HG03060 (cell line): ENCODE results near the gene CAMSAP3.
"Not testable (repeated sequence)": the region's sequence is repeated elsewhere in the genome, so short reads cannot be mapped to it uniquely, and the experiment has no call there.

ENCODE experiments used
- ATAC-seq: cut with Tn5 transposase; IDR thresholded peaks from one replicate; pipeline ENCODE4 v1.9.1; 2021; ENCODE audit warnings: low read depth, moderate number of reproducible peaks; ENCODE audit not compliant: unreplicated experiment

Gene CAMSAP3

DNA sequence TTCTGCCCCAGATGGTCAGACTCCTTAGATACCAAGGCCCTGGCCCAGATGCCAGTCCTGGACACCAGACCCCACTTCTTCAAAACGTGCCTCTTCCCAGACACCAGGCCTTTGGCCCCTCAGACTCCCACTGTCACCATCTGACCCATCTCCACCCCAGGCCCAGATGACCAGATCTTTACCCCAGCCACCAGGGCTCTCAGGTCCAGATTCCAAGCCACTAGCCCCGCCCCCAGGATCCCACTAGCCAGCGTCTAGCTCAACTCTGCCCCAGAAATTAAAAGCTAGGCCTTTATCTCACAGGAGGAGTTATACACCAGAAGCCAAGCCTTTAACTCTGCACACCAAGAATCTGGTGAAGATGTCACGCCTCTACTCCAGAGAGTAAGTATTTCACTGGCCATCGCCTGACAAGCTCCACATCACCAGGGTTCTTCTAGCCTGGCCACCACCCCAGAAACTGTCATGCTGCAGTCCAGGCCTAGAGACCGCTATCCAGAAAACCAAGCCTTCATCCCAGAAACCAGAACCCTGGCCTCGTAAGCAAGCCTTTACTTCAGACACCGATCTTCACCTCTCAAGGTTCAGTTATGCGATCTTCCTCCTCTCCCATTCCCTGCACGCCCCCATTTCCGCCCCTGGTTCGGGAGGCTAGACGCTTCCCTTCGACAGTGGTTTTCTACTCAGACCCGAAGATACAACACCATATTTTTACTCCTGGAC is 33.1 kb downstream of the CAMSAP3 start:
- ATAC-seq = no peak

DNA sequence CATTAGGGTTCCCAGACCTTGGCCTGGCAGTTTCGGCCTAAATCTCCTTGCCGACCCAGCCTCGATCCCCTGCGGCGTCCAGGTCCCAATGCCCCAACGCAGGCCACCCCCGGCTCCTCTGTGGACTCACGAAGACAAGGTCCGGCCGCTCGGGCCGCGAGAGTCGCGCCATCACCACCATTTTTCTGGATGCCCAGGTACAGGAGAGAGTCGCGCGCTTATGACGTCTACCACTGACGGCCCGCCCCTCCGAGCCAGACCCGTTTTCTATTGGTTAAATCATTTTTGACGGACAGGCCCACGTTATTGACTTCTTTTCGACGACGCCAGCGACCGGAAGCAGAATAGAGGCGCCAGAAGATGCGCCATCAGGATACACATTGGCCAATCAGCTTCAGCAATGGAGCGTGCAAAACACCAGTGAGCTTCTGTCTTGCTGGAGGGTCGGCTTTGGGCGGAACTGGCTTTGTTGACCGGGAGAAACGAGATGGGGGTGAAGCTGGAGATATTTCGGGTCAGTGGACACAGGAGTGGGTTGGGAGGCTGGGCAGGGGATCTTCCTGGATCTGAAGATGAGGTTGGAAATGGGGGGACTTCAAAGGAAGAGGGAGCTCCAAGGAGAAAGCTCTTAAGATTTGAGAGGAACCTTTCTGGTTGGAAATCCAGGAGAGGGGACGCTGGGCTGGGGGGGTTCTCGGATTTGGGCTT is 33.8 kb downstream of the CAMSAP3 start, which contains the start of the genes PET100 and XAB2:
Gene PET100, plus strand, starts transcription at position 447 of the 708 bp plus-strand sequence. Its CDS starts 41 bp downstream, at position 488.
Gene XAB2, minus strand, starts transcription at position 199 of the 708 bp plus-strand sequence. Its CDS starts 18 bp downstream, at position 181.
- ATAC-seq = peak; percentile 96

DNA sequence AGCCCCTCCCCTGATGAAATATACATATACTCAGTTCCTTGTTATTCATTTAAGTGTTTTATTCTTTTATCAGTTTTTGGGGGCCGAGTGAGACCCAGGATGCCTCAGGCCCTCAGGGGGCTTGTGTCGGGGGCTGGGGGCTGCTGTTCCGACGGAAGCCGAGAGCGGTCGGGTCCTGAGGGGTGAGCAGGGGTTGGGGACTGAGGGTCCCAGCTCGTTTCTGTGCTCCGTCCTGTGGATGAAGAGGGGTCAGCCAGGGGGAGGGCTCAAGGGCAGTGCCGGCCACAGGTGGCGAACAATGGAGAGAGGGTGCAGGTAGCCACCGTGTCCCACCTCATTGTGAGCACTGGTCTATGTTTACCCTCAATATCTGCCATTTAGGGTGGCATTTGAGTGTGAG is 35.9 kb downstream of the CAMSAP3 start:
- ATAC-seq = no peak

DNA sequence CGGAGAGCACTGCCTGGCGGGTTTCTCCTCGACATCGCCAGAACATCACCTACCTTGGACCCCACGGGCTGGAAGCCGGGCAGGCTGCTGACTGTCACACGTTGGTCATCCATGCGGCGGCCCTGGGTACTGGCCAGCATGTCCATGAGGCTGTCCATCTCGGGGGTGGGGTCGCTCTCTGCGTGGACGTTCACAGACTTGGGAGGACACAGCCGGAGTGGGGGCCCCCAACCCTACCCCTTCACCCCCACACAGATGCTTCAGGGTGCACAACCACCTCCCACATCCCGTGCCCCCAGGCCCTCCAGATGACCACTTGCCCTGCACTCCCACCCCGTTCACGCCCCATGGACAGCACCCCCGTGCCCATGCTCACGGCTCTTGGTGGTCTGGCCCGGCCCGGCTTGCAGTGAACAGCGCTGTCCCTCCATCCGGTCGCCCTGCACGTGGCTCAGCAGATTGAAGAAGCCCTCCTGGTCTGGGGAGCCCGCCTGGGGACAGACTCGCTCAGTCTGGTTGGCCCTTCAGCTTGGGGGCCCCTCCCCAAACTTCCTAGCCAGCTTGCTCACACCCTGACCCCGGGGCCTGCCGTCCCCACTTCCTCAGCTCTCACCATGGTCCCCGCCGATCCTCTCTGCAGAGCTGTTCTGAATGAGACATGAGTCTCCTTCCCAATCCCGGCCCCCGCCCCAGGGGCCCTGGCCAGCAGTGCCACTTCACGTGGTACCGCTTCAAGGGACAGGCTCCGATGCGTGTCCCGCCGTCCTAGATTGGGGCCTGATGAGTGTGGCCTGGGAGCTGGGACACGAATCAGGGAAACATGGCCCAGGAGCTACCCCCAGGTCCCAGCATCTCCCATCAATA is 36.9 kb downstream of the CAMSAP3 start:
- ATAC-seq = no peak

DNA sequence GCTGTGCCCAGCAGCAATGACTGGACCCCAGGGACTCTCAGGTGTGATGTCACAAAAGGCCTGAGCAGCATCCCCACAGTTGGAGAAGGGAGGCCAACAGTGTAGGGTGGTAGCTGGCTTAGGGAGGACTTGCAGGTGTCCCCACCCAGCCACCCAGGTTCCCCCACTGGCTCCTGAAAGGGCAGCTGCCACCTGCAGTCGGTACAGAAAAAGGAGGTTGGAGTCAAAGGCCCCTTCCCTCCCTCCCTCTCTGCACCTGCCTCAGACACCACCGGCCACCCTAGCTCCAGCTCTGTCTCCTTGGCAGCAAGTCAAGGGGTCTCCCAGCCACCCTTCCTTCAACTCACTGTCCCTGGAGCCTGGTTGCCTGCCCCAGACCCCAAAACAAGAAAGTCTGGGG is 38.0 kb downstream of the CAMSAP3 start, which contains the start of gene PCP2:
Gene PCP2, minus strand, starts transcription at position 22 of the 400 bp plus-strand sequence. CDS start 262 bp downstream, outside the sequence.
- no peak for ATAC-seq

DNA sequence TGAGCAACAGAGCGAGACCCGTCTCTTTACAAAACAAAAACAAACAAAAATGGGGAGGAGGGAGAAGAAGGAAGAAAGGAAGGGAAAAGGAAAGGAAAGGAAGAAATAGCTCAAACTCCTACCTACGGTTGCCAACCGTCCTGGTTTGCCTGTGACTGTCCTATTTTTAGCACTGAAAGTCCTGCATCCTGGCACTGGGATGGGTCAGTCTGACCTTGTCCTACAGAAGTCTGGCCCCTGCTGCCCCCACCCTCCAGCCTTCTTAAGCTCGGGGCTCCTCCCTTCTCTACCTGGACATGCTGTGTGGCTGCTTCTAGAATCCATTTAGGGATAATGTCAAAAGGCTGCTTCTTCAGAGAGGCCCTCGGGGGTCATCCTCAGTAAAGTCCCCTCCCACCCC is 40.0 kb downstream of the CAMSAP3 start:
- no peak for ATAC-seq

DNA sequence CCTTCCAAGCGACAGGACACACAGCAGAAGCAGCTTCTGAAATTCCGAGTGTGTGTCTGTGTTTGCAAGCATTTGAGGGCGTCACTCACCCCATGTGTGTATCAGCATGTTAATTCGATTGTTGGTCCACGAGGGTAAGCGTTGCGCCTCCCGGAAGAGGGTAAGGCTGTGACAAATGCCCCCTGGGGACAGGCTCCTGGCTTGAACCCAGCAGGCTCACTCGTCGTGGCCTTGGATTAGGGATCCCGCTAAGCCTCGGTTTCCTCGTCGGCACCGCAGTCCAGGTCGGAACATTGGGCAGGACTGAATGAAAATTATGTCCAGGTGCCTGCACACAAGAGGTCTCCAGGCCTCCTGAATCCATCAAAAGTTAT is 40.6 kb downstream of the CAMSAP3 start:
- ATAC-seq = no peak

DNA sequence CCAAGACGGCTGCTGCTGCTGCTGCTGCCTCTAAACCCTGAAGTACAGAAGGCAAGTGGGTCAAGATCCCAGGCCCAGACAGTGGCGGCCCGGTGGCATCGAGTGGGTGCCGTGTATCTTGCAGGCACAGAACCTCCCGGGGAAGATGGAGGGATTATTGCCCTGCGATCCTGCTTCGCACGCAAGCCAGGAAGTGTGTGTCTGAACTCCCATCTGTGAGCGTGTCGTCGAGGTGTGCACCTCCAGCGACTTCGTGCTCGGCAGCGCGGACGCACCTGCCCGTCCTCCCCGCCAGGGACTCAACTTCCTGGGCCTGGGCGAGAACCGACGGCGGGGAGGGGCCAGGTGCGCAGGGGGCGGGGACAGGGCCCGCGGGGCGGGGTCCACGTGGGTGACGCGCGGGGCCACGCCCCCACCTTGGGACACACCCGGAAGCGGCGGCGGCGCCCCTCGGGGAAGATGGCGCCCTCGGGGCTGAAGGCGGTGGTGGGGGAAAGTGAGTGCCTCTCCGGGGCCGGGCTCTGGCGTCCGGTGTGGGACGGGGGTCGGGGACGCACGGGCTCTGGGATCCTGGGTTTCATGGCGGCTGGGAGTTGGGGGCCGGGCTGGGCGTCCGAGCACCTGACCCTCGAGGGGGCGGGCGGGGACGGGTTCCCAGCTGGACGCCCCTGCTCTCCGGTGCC is 41.2 kb downstream of the CAMSAP3 start, which contains the start of gene STXBP2:
Gene STXBP2, plus strand, starts transcription at position 420 of the 683 bp plus-strand sequence. Its CDS starts 40 bp downstream, at position 460.
- no peak for ATAC-seq

DNA sequence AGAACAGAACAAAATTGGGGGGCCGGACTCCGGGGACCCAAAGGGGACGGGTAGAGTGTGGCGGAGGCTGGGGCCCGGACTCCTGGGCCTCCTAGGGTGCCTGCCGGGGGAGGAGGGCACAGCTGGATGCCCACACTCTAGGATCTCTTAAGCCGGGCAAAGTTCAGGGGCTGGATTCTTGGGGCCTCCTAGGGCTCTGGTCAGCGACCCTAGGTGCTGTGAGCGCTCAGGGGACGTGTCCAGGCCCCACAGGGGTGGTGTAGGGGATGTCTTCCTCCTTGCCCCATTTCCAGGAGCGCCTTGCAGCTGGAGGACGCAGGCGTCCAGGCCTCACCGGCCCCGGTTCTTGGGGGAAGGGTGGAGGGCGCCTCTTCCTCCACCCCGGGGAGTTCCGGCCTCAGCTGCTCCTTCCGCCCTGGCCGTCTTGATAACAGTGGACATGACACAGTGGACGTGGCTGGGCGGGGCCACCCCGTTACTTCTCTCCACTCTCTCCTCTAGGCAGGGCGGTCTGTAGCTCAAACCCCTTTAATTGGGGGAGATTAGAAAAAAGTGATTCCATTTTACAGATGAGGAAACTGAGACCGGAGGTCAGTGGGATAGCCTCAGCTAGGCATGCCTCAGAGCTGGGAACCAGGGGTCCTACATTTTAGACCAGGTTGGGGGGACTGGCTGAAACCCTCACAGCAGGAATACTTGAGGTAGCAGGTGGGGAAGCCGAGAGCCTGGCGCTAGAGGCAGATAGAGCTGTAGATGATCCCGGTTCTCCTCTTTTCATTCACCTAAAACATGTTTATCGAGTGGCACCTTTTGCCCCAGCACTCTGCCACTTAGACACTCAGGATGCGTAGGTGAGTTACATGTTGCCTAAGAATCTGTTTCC is 42.0 kb downstream of the CAMSAP3 start:
- no peak for ATAC-seq

DNA sequence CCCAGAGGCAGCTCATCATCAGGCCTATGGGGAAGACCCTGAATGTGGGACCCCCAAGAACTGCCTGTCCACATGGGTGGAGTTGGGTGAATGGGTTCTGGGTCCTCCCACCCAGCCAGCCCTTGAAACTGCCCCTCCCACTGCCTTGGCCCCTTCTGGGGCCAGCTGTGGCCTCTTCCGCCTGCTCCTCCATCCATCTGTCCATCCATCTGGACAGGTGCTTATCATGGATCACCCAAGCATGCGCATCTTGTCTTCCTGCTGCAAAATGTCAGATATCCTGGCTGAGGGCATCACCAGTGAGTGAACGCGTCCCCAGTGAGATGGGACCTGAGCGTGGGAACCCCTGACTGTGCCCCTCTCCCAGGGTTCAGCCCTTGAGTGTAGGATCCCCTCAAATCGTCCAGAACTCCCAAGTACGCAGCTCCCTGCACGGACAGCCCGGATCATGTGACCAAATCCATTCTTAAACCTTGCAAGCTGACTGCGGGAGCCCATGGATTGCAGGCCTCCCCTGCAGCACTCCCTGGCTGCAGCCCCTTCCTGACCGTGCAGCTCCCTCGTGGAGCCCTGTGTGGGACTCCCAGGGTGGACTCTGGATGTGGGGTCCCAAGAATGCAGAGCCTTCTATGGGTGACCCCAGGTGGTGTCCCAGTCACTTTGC is 43.3 kb downstream of the CAMSAP3 start:
- ATAC-seq = no peak

DNA sequence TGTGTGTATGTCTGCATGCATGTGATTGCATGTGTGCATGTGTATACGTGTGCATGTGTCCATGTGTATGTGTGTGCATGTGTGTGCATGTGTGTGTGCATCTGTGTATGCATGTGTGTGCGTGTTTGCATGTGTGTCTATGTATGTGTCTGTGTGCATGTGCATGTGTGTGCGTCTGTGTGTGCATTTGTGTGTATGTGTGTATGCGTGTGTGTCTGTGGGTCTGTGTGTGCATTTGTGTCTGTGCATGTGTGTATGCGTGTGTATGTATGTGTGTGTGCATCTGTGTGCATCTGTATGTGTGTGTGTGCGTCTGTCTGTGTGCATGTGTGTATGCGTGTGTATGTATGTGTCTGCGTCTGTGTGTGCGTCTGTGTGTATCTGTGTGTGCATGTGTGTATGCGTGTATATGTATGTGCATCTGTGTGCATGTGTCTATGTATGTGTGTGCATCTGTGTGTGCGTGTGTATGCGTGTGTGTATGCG is 44.2 kb downstream of the CAMSAP3 start:
- no peak for ATAC-seq

DNA sequence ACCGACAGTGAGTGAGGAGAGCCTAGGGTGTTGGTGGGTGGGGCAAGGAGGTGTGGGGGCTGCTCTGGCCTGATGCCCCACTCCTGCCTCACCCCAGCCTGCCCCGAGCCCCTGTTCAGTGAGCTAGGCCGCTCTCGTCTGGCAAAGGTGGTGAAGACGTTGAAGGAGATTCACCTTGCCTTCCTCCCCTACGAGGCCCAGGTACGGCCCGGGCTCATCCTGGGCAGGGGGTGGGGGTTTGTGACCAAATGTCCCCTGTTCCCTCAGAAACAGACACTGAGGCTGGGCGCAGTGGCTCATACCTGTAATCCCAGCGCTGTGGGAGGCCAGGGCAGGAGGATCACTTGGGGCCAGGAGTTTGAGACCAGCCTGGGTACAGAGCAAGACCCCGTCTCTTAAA is 45.1 kb downstream of the CAMSAP3 start:
- no peak for ATAC-seq

DNA sequence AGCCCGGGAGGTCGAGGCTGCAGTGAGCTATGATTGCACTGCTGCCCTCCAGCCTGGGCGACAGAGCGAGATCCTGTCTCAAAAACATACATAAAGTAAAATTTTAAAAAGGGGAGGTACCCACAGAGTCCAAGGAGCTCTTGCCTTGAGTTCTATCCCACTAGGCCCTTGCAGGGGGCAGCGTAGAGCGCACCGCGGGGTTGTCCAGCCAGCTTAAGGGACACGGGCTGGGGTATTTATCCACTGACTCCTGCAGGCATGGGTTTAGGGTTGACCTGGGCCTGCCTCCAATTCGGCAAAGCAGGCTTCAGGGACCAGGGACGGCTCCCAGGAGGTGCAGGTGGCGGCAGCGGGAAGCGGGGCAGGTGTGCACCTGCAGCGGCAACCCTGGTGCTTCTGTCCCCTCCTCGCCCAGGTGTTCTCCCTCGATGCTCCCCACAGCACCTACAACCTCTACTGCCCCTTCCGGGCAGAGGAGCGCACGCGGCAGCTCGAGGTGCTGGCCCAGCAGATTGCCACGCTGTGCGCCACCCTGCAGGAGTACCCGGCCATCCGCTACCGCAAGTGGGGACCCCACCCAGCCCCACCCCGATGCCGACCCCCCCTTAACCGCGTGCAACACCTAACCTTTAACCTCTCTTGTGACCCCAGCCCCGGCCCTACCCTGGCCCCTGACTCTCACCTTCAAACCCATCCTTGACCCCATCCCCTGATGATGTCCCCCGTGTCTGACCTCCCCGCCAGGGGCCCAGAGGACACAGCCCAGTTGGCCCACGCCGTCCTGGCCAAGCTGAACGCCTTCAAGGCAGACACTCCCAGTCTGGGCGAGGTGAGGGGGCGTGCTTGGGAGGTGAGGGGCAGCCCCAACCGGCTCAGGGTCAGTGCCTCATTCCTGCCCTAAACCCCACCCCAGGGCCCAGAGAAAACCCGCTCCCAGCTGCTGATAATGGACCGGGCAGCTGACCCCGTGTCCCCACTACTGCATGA is 45.9 kb downstream of the CAMSAP3 start:
- no peak for ATAC-seq

DNA sequence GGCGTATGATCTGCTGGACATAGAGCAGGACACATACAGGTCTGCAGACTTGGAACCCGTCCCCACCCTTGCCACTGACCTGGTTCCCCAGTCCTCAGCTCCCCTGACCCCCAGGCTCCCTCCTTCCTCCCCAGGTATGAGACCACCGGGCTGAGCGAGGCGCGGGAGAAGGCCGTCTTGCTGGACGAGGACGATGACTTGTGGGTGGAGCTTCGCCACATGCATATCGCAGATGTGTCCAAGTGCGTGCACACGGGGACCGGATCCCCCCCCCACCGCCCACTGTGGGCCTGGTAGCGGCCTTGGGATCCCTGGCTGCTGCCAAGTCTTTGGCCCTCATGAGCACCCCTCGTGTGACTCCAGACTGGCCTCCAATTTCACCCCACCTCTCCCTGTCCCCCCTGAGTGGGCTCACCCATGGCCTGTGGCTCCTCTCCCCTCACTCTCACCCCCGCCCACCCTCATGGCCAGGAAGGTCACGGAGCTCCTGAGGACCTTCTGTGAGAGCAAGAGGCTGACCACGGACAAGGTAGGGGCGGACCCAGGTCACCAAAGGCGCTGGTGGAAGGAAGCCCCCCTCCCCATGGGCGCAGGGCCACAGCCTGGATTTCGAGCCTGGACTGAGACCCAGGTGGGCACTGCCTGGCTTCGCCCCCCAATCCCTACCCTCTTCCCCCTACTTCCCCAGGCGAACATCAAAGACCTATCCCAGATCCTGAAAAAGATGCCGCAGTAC is 46.8 kb downstream of the CAMSAP3 start:
- ATAC-seq = no peak

DNA sequence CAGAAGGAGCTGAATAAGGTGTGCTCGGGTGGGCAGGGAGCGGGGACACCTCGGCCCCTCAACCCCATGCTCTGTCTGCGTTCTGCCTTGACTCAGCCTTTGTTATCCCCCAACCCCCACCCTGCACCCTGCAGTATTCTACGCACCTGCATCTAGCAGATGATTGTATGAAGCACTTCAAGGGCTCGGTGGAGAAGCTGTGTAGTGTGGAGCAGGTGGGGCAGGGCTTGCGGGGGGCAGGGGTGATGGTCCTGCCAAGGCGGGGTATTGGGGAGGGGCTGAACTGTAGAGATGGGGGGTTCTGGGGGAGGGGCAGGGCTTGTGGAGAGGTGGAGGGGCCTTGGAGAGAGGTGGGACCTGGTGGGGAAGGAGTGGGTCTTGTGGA is 47.4 kb downstream of the CAMSAP3 start:
- ATAC-seq = no peak

DNA sequence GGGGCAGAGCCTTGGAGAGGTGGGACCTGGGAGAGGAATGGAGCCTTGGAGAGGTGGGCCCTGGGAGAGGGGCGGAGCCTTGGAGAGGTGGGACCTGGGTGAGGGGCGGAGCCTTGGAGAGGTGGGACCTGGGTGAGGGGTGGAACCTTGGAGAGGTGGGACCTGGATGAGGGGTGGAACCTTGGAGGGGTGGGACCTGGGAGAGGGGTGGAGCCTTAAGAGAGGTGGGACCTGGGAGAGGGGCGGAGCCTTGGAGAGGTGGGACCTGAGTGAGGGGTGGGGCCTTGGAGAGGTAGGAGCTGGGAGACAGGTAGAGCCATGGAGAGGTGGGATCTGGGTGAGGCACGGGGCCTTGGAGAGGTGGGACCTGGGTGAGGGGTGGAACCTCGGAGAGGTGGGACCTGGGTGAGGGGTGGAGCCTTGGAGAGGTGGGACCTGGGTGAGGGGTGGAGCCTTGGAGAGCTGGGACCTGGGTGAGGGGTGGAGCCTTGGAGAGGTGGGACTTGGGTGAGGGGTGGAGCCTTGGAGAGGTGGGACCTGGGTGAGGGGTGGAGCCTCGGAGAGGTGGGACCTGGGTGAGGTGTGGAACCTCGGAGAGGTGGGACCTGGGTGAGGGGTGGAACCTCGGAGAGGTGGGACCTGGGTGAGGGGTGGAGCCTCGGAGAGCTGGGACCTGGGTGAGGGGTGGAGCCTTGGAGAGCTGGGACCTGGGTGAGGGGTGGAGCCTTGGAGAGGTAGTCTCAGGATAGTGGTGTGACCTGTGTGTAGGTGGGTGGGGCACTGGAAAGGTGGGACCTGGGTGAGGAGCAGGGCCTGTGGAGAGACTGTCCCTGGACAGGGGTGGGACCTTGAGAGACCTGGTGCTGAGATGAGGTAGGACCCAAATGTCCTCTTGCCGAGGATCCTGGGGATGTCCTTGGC is 48.2 kb downstream of the CAMSAP3 start:
- ATAC-seq = not testable (repeated sequence)
